Thoracic aorta (tissue), 2 donors: Measurements from ENCODE around the gene ZNF133. TPM values are rescaled to one million over a fixed set of nuclear protein-coding genes. Genes with fewer than 3 reads are reported as not detected.

ENCODE experiments used
- ATAC-seq: fragments of 150-250 bp; one replicate; pipeline ENCODE4 v1.8.0; 2017; ENCODE audit warnings: low read depth; ENCODE audit not compliant: insufficient number of reproducible peaks, low FRiP score
- DNase-seq: peaks from one replicate; pipeline ENCODE4 v3.0.0-alpha.2; 2020; ENCODE audit warnings: low spot score
- H3K27ac ChIP-seq, 2 donors: fragments of 200-600 bp; sonication (generic); 1 replicate in 1 of 2; 2 replicates in 1 of 2; pipeline ENCODE4 v1.5.1; 2016; ENCODE audit warnings: mild to moderate bottlenecking in 2 of 2, moderate library complexity in 2 of 2
- H3K27me3 ChIP-seq: fragments of 200-600 bp; sonication (generic); replicated peaks from 2 replicates; pipeline ENCODE4 v1.6.0; 2016; ENCODE audit warnings: mild to moderate bottlenecking; ENCODE audit not compliant: insufficient read depth
- H3K36me3 ChIP-seq: fragments of 200-600 bp; sonication (generic); one replicate; pipeline ENCODE4 v1.5.1; 2016
- H3K4me1 ChIP-seq, 2 donors: fragments of 200-600 bp; sonication (generic); 1 replicate in 1 of 2; 2 replicates in 1 of 2; pipeline versions ENCODE4 v1.5.1 to v1.6.0; 2016; ENCODE audit warnings: low read depth in 2 of 2, mild to moderate bottlenecking in 1 of 2; ENCODE audit not compliant: control insufficient read depth in 1 of 2
- H3K4me3 ChIP-seq: fragments of 200-600 bp; sonication (generic); 2 replicates; pipeline ENCODE4 v1.5.1; 2016; ENCODE audit warnings: mild to moderate bottlenecking
- H3K9me3 ChIP-seq: fragments of 200-600 bp; sonication (generic); 2 replicates; pipeline ENCODE4 v1.5.1; 2016
- total RNA-seq, 2 donors: library from RNA; depleted of rRNA; stranded (reverse); fragments of >200 nt; gene quantifications; one replicate each; pipeline versions ENCODE4 v1.1.0 to v1.2.3, GENCODE V29; 2016
- TF ChIP-seq, protein P1 (sequence below): fragments of 200-600 bp; sonication (generic); IDR thresholded peaks from one replicate; pipeline ENCODE4 v1.5.1; 2019; ENCODE audit warnings: antibody characterized with exemption

Gene ZNF133
- total RNA-seq, 2 donors from 2014 or later: 9.1 to 13.7 TPM

DNA sequence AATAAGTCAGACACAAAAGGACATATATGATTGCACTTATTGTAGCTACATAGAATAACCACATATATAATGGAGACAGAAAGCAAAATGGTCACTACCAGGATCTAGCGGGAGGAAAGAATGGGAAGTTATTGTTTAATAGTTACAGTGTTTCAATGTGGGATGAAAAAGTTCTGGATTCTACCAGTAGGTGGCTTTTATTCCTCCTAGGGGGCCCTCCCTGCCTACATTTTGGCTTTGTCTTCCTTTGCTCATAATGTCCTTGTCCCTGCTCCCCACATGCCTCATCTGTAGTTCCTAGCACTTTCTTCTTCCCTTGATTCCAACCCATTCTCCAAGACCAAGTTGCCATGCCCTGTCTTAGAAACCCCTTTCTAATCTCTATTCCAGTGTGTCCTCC, 16.3 kb downstream of the ZNF133 start:
- Histone ChIP-seq H3K4me1 (no peaks in the 10 kb centered on the region), H3K9me3 (no peaks in the 10 kb centered on the region), H3K36me3 (peaks cover 20% of the 10 kb centered on the region), H3K4me3 (no peak overlapping the region), H3K27ac (no peak overlapping the region), H3K27me3 (no peaks in the 10 kb centered on the region)
- no peak for DNase-seq
- no peak for ATAC-seq
- TF ChIP-seq, protein P1, sequence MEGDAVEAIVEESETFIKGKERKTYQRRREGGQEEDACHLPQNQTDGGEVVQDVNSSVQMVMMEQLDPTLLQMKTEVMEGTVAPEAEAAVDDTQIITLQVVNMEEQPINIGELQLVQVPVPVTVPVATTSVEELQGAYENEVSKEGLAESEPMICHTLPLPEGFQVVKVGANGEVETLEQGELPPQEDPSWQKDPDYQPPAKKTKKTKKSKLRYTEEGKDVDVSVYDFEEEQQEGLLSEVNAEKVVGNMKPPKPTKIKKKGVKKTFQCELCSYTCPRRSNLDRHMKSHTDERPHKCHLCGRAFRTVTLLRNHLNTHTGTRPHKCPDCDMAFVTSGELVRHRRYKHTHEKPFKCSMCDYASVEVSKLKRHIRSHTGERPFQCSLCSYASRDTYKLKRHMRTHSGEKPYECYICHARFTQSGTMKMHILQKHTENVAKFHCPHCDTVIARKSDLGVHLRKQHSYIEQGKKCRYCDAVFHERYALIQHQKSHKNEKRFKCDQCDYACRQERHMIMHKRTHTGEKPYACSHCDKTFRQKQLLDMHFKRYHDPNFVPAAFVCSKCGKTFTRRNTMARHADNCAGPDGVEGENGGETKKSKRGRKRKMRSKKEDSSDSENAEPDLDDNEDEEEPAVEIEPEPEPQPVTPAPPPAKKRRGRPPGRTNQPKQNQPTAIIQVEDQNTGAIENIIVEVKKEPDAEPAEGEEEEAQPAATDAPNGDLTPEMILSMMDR: no peak

DNA sequence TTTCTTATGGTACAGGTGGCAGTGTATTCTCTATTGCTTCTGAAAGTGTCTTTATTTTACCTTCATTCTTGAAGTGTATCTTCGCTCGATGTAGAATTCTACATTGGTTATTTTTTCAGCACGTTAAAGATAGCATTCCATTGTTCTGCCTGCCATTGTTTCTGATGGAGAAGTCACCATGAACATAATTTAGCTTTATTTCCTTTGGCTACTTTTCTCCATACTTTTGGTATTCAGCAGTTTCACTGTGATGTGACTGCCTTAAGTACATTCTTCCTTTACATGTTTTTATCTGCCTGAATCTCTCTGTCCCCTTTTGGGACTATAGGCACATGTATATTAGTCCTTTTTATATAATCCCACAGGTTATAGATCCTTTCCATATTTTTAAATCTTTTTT, 19.0 kb downstream of the ZNF133 start:
- Histone ChIP-seq H3K36me3 (peaks cover 20% of the 10 kb centered on the region), H3K27ac (no peak overlapping the region), H3K4me1 (no peaks in the 10 kb centered on the region), H3K27me3 (no peaks in the 10 kb centered on the region), H3K9me3 (no peaks in the 10 kb centered on the region), H3K4me3 (no peak overlapping the region)
- DNase-seq (no peak), ATAC-seq (no peak)
- TF ChIP-seq, protein P1: no peak

DNA sequence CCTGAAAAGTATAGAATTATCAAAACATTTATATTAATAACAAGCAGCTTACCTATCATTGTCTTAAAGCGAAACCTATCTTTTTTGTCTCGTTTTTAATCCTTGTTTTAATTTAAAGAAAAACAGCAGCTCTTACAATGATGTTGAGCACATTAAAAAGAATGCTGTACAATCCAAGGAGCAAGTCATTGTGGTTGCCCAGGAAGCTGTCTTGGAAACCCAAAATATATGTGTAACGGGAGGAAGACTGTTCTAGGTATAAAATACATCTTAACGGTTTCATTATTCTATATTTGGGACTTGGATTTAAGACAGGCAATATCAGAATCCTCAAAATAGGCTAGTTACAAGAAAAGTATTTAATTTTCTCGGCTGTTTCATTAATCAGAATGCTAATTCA, 21.7 kb downstream of the ZNF133 start:
- Histone ChIP-seq H3K4me1 (no peaks in the 10 kb centered on the region), H3K9me3 (no peaks in the 10 kb centered on the region), H3K36me3 (peaks cover 32% of the 10 kb centered on the region), H3K27ac (no peak overlapping the region), H3K4me3 (no peak overlapping the region), H3K27me3 (no peaks in the 10 kb centered on the region)
- DNase-seq (no peak), ATAC-seq (no peak)
- TF ChIP-seq, protein P1: no peak

DNA sequence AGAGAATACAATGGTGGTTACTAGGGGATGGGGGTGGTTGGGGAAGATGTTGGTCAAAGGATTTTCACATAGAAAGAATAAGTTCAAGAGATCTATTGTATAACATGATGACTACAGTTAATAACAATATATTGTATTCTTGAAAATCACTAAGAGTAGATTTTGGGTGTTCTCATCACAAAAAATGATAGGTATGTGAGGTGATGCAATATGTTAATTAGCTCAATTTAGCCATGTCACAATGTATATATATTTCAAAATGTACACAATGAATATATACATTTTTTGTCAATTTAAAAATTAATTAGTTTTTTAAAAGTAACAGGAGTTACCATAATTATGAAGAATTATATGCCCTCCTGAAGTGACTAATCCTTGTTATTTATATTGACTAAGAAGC, 22.3 kb downstream of the ZNF133 start:
- Histone ChIP-seq H3K4me1 (no peaks in the 10 kb centered on the region), H3K36me3 (peaks cover 33% of the 10 kb centered on the region), H3K9me3 (no peaks in the 10 kb centered on the region), H3K4me3 (no peak overlapping the region), H3K27ac (no peak overlapping the region), H3K27me3 (no peaks in the 10 kb centered on the region)
- DNase-seq (no peak), ATAC-seq (no peak)
- TF ChIP-seq, protein P1: no peak

DNA sequence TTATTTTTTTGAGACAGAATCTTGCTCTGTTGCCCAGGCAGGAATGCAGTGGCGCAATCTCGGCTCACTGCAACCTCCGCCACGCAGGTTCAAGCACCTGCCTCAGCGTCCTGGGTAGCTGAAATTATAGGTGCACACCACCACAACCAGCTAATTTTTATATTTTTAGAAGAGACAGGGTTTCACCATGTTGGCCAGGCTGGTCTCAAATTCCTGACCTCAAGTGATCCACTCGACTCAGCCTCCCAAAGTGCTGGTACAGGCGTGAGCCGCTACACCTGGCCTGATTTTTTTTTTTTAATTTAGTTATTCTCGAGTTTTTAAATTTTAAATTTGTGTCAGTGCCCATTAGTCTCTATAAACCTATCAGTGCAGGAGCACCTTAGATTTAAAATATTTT, 24.4 kb downstream of the ZNF133 start:
- H3K9me3 ChIP-seq: no peaks in the 10 kb centered on the region
- no peaks in the 10 kb centered on the region for H3K27me3 ChIP-seq
- H3K36me3 ChIP-seq: peaks cover 36% of the 10 kb centered on the region
- no peak for ATAC-seq
- TF ChIP-seq, protein P1: no peak
- H3K27ac ChIP-seq: no peak overlapping the region
- H3K4me3 ChIP-seq: no peak overlapping the region
- no peaks in the 10 kb centered on the region for H3K4me1 ChIP-seq
- no peak for DNase-seq
